Activated naive CD4-positive, alpha-beta T cell treated with anti-CD3 and anti-CD28 coated beads, Interleukin-2, amount 50 U/mL, for 72 hours (primary cell): ENCODE results near the gene AR. TPM values are rescaled to one million over a fixed set of nuclear protein-coding genes. Genes with fewer than 3 reads are reported as not detected.
A peak's percentile ranks its signal among the peaks of the same experiment; 100 is the strongest.
"Not testable (repeated sequence)": the region's sequence is repeated elsewhere in the genome, so short reads cannot be mapped to it uniquely, and the experiment has no call there.

Source experiments
- ATAC-seq, 2 donors: fragments of 150-1000 bp; cut with Tn5 transposase; 2 replicates each; pipeline ENCODE4 v1.10.0; 2021; ENCODE audit warnings: mild to moderate bottlenecking in 2 of 2, moderate library complexity in 2 of 2
- DNase-seq, 2 donors: peaks; one replicate each; pipeline ENCODE4 v3.0.0; 2021 to 2022; ENCODE audit warnings: low spot score in 2 of 2
- H3K27ac Mint-ChIP-seq, 2 donors: one replicate each; pipeline ENCODE4 v1.8.0; 2022; ENCODE audit warnings: mild to moderate bottlenecking in 2 of 2, mixed read lengths in 2 of 2
- H3K36me3 Mint-ChIP-seq, 2 donors: one replicate each; pipeline ENCODE4 v1.8.0; 2022; ENCODE audit warnings: mixed read lengths in 2 of 2
- H3K9me3 Mint-ChIP-seq, 2 donors: one replicate each; pipeline ENCODE4 v1.8.0; 2022; ENCODE audit warnings: mixed read lengths in 2 of 2
- total RNA-seq, 2 donors: library from RNA; stranded (reverse); gene quantifications; one replicate each; pipeline ENCODE4 v1.2.3, GENCODE V29; 2022

The AR gene
- total RNA-seq, 2 donors from 2014 or later = not detected

DNA sequence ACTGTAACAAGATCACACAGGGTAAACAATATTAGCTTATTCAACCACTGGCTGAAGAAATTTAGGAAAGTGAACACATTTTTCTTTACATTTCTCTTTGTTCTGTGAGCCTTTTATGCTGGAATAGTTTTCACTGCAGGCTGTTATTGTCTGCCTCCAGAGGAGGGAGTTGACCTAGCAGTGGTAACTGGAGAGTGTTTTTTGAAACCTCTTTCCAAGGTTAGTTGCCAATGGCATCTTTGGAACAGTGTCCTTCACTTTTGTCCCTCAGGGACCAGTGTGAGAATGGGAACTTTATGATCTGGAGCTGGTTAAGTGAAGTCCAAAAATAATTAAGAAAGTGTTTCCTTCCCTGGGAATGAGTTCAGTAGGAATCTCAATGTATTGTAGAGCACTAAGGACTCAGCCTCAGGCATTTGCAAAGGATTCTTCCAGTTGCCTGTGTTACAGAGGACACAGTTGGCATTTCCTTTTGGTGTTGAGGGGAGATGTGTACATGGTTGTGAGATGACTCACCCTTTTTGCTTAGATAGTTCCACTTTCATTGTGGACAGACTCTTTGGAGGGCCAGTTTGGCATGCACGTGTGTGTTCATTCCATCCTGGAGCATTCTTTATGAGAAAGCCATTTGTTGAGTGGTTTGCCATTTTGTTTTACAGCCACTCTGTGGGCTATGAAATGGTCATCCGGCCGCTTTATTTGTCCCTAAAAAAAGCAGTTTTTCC, 61.3 kb downstream of the AR start:
- Mint-ChIP-seq H3K36me3 (no peaks in the 10 kb centered on the region), H3K9me3 (no peaks in the 10 kb centered on the region), H3K27ac (no peak overlapping the region)
- ATAC-seq (no peak), DNase-seq (no peak)

DNA sequence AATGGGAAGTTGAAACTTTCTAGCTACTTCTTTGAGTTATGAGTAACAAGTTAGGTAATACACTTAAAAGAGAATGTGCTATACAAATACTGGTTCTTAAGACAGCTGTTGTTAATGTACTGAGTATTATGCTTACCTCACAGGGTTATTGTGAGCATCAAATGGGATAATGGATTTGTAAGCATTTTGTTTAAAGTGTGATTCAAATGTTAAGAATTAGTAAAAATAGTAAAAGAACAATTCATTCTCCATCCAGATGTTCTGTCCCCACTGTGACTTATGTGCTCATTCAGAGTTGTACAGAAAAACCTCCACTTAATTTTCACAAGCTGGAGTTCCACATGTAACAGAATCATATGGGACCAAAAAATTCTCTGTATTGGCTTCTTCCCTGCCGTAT, 63.6 kb downstream of the AR start:
- no peaks in the 10 kb centered on the region for H3K9me3 Mint-ChIP-seq
- no peak for ATAC-seq
- no peak overlapping the region for H3K27ac Mint-ChIP-seq
- H3K36me3 Mint-ChIP-seq = no peaks in the 10 kb centered on the region
- no peak for DNase-seq

DNA sequence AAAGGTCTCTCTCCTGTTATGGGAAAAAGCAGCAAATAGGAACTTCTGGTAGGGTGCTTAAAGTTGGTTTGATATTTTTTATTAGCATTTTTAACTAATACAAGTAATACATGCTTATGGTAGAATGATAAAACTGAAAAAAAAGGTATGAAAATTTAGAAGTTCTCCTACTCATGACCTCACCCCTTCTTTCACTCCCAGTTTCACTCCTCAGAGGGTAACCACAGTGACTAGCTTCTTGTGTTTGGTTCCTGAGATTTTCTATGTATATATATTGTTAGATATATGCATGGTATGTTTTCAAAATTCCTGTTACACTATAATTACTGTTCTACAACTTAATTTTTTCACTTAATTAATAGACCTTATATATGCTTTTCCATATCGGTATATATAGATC, 66.5 kb downstream of the AR start:
- H3K9me3 Mint-ChIP-seq = peaks cover 5 to 7% of the 10 kb centered on the region in 2 donors
- H3K36me3 Mint-ChIP-seq = no peaks in the 10 kb centered on the region
- H3K27ac Mint-ChIP-seq = no peak overlapping the region
- no peak for ATAC-seq
- DNase-seq = no peak

DNA sequence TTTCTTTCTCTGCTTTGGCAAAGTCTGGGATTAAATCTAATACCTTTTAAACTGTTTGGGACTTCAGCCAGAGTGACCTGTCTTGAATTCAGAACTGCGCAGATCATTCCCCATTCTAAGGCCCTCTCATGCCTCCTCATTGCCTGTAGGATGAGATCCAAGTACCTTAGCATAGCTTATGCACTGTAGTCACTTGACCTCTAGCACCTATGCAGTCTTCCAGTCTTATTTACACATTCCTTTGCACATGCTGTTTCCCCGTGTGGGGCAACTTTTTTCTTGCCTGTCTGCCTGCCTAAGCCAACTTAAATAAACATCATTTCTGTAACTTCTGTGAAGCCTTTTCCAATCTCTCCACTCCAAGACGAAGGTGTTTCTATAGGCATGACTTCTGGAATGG, 68.4 kb downstream of the AR start:
- no peak for ATAC-seq

DNA sequence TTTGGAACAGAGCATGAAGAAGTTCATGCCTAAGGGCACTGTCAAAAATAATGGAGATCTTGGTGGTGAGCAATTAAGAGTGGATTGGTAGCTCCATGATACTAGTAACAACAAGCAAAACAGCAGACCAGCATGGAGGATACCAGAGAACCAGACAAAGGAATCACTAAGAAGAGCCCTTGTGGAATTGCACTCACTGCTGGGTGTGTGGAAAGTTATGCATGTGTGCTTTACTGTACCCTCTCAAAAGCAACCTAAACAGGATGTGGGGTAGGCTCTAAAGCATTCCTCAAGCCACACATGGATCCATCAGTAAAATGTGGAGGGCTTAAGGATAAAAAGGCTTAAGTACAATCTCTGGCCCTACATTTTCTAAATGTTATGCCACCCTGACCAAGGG, 69.5 kb downstream of the AR start:
- H3K27ac Mint-ChIP-seq = no peak overlapping the region
- no peak for ATAC-seq
- no peak for DNase-seq
- peaks cover 7 to 8% of the 10 kb centered on the region in 2 donors for H3K9me3 Mint-ChIP-seq
- H3K36me3 Mint-ChIP-seq = no peaks in the 10 kb centered on the region

More for the DNA sequence above, 68.4 kb downstream of the AR start:
- H3K27ac Mint-ChIP-seq = no peak overlapping the region
- no peak for DNase-seq
- no peaks in the 10 kb centered on the region for H3K36me3 Mint-ChIP-seq
- peaks cover 5 to 7% of the 10 kb centered on the region in 2 donors for H3K9me3 Mint-ChIP-seq

DNA sequence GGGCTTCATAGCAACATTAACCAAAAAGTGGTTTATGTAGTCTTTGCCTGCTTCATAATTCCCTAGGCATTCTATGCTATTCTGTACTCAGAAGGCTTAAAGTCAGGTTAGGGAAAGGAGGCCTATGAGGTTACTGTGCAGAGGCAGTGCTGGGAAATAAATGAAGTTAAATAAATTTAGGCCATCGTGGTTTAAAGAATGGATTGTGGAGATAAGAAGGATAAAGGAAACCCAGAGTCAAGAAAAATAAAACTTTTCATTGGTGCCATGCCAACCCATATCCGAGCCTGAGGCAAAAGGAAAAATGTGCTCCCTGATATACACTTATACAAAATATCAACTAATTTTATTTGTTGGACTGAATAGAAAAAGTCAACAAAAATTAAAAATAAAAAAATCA, 70.2 kb downstream of the AR start:
- ATAC-seq = no peak
- H3K36me3 Mint-ChIP-seq = no peaks in the 10 kb centered on the region
- DNase-seq = no peak
- H3K27ac Mint-ChIP-seq = no peak overlapping the region
- peaks cover 10% of the 10 kb centered on the region in 2 donors for H3K9me3 Mint-ChIP-seq

DNA sequence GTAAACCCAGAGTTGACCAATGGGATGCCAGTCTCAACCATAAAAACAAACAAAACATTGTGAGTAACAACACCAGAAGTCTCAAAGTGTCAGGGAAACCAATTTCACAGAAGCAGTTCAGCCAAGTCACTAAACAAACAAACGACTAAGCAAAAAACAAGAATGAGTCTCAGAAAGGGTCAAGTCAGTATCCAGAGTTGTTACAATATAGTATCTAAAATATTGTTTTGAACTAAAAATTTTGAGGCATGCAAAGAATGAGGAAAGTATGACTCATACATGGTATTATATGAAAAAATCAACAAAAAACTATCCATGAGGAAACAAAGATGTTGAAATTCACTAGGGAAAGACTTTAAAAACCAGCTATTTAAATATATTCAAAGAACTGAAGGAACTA, 70.6 kb downstream of the AR start:
- Mint-ChIP-seq H3K36me3 (no peaks in the 10 kb centered on the region), H3K9me3 (peaks cover 10 to 12% of the 10 kb centered on the region in 2 donors), H3K27ac (no peak overlapping the region)
- ATAC-seq (no peak), DNase-seq (no peak)

DNA sequence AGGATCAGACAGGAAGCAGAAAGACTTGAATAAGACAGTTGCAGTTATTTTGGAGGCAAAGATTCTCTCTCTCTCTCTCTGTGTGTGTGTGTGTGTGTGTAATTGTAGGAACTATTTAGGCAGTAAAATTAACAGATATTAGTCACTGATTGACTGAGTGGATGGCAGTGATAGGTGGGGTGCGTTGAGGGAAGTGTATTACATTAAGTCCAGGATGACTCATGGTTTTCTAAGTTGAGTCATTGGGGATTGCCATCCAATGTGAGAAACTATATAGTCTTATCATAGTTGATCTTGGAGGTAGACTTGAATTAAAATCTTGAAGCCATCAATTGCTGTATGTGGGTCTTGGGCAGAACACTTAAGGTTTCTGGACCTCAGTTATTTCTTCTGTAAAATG, 75.4 kb downstream of the AR start:
- DNase-seq = no peak

DNA sequence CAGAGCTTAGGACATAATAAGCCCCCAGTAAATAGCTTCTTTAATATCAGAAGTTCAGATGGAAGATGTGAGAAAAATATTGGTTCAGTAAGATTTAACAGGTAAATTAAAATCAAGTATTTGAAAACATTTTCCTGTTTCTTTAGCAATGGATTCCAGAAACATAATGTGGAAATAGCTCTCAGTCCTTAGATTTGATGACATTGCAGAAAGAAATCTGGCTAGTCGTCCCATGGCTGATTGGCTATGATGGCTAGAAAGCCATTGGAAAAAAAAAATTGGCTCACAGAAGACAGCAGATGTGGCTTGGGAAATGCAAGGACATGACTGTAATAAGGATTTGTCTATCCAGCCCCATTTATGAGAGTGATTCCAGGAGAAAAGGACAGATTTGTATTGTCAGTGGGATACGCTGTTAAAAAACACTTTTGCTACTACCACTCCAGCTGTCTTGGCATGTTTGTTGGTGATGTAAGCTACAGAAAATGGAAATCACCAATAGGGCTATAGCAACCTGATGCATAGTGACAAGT, 78.3 kb downstream of the AR start:
- H3K27ac Mint-ChIP-seq = no peak overlapping the region
- no peak for ATAC-seq
- H3K9me3 Mint-ChIP-seq = peaks cover 5 to 10% of the 10 kb centered on the region in 2 donors
- no peaks in the 10 kb centered on the region for H3K36me3 Mint-ChIP-seq
- no peak for DNase-seq

More for the DNA sequence above, 75.4 kb downstream of the AR start:
- peak in 1 of 2 donors; percentile 38 for ATAC-seq
- Mint-ChIP-seq H3K9me3 (peaks cover 10% of the 10 kb centered on the region in 2 donors), H3K27ac (no peak overlapping the region), H3K36me3 (no peaks in the 10 kb centered on the region)

DNA sequence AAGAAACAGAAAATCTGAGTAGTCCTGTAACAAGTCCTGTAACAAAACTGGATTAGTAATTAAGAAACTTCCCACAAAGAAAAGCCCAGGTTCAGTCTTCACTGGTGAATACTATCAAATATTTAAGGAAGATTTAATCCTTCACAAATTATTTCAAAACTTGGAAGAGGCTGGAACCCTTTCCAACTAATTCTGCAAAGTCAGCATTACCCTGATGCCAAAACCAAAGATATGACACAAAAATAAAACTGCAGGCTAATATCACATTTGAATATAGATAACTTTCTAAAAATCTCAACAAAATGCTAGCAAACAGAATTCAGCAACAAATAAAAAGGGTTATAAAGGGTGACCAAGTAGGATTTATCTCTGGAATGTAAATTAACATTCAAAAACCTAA, 80.5 kb downstream of the AR start:
- DNase-seq = no peak
- Mint-ChIP-seq H3K36me3 (no peaks in the 10 kb centered on the region), H3K9me3 (peaks cover 0 to 4% of the 10 kb centered on the region in 2 donors), H3K27ac (no peak overlapping the region)
- no peak for ATAC-seq

DNA sequence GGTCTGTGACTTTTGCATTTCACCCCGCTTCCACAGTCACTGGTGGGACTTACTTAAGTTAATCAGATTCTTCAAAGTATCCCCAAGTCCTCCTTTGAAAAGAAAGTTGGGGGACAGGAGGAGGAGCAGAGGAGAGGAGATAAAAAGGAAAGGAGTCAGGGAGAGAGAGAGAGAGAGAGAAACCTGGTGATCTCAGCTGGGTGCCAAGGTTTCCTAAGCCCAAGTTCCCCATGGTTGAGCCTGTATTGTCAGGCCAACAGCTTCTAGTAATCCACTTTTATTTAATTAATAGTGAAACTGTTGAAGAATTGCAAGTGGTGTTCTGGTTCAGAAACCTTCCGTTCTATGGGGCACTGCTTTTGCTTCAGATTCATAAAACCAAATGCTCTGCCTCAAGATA, 91.6 kb downstream of the AR start:
- DNase-seq = no peak
- Mint-ChIP-seq H3K36me3 (no peaks in the 10 kb centered on the region), H3K9me3 (peaks cover 0 to 4% of the 10 kb centered on the region in 2 donors), H3K27ac (no peak overlapping the region)
- no peak for ATAC-seq

DNA sequence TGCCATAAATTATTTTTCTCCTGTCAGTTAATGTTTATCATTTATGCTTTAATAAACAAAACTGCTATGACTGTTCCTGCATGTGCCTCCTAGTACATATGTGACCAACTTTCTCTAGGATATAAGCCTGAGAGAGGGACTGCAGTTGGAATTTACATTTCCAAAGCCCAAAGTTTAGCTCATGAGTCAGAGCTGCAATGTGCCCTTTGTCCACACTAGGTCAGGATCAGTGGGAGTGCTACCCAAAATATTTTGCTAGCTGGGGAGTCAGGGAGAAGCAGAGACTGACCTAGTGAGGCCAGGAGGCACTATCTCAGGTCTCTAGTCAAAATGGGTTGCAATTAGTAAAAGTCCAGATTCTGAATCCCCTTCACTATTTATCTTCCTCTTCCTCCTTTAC, 92.7 kb downstream of the AR start:
- DNase-seq (no peak), ATAC-seq (no peak)
- Mint-ChIP-seq H3K9me3 (peaks cover 0 to 4% of the 10 kb centered on the region in 2 donors), H3K36me3 (no peaks in the 10 kb centered on the region), H3K27ac (no peak overlapping the region)

DNA sequence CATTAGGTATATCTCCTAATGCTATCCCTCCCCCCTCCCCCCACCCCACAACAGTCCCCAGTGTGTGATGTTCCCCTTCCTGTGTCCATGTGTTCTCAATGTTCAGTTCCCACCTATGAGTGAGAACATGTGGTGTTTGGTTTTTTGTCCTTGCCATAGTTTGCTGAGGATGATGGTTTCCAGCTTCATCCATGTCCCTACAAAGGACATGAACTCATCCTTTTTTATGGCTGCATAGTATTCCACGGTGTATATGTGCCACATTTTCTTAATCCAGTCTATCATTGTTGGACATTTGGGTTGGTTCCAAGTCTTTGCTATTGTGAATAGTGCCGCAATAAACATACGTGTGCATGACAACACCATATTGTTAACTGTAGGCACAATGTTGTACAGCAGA, 93.5 kb downstream of the AR start:
- ATAC-seq, H3K36me3 Mint-ChIP-seq, H3K27ac Mint-ChIP-seq, H3K9me3 Mint-ChIP-seq, DNase-seq: not testable (repeated sequence)

DNA sequence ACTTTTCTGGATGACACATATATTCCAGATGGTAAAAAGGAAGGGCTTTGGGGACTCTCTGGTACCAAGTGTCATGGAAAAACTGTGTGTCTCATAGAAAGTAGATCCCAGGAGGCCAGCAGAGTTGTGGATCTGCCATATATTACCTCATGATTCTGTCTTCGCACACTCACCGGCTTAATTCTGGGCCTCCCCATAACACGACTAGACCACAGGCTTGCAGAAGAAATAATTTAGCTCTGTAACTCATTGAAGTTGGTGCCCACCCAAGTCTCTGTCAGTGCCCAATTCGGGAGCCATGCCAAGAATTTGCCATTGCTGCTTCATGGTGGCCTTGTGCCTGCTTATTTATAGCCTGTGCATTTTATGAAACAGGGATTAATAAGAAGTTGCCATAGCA, 104.5 kb downstream of the AR start:
- ATAC-seq = no peak

DNA sequence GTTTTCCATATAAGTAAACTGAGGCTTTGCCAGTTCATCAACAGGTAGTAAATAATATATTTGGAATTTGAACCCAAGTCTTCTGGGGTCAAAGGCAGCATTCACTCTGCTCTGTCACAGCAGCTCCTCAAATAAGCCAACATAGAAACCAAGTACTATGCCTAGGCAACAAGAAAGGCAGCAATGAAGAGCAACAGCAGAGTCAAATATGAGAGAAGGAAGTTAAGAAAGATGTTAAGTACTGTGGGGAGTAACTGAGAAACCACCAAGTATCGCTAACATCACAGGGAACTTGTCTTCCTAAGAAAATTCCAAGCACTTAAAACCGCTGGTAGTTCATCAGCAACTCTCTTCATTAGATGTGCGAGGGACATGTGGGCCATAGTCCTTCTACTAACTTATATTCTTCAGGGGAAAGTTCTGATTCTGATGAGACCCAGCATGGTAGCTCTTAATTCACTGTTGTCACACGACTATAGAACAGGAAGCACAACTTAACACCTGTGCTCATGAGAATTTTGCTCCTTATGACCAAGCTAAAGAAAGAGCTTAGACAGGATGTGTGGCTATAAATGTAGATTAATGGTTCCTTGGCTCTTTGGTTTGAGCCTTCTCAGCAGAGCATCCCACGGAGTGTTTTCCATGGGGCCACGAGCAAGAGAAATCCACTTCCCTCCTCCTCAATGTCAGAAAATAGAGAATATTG, 107.8 kb downstream of the AR start:
- Mint-ChIP-seq H3K36me3 (no peaks in the 10 kb centered on the region), H3K9me3 (peaks cover 0 to 2% of the 10 kb centered on the region in 2 donors), H3K27ac (no peak overlapping the region)
- DNase-seq (no peak), ATAC-seq (no peak)

More for the DNA sequence above, 104.5 kb downstream of the AR start:
- no peak for DNase-seq
- peaks cover 0 to 3% of the 10 kb centered on the region in 2 donors for H3K9me3 Mint-ChIP-seq
- no peak overlapping the region for H3K27ac Mint-ChIP-seq
- H3K36me3 Mint-ChIP-seq = no peaks in the 10 kb centered on the region

DNA sequence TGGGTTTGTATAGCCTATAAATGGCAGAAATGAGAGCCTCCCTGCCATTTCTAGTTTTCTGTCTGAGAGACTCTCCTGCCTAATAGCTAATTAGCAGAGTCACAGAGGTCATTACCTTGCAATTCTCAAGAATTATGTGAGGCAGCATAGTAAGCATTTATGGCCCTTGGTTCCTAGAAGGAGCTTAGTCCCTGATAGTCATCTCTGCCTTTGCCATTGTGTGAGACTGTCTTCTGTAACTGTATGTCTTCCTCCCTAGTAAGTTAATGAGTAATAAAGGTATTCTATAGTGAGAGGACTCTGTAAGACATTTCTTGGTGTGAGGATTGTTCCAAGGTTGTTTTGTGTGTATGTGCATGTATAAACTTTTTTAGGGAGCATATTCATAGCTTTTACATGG, 108.7 kb downstream of the AR start:
- DNase-seq (no peak), ATAC-seq (no peak)
- Mint-ChIP-seq H3K27ac (no peak overlapping the region), H3K36me3 (no peaks in the 10 kb centered on the region), H3K9me3 (peaks cover 0 to 4% of the 10 kb centered on the region in 2 donors)

DNA sequence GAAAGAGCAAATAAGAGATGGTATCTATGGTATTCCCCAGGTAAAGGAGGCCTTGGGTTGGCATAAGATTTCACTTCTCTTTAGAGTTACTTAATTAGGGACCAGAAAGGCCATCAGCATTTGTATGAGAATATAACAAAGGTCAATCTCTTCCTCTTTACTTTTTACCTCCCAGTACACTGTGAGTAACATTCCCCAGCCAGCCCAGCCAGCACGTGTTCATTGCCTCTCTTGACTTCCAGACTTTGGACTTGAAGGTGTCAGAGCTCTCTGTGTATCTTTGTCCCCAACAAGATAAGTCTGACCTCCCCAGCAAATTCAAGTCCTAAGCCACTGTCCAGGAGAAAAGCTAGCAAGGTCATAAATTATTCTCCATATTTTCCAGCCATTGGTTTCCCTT, 110.5 kb downstream of the AR start:
- DNase-seq = no peak
- Mint-ChIP-seq H3K36me3 (no peaks in the 10 kb centered on the region), H3K27ac (no peak overlapping the region), H3K9me3 (peaks cover 0 to 4% of the 10 kb centered on the region in 2 donors)
- ATAC-seq = no peak

DNA sequence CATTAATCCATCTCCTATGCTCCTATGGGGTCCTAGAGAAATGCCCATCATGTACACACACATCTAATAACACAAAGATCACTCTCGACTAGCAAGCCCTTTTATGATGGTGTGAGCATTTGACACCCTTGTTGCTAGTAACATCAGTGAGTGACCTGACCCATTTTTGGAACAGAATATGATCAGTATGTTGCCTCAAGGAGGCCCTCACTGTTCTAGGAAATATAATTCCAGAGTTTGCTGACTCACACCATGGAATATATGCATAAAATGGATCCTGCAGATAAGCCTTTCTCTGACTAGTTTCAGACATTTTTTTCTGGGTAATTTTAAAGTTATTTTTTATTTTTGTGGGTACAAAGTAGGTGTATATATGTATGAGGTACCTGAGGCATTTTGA, 121.8 kb downstream of the AR start:
- Mint-ChIP-seq H3K36me3 (peaks cover 0 to 9% of the 10 kb centered on the region in 2 donors), H3K27ac (no peak overlapping the region), H3K9me3 (peaks cover 0 to 15% of the 10 kb centered on the region in 2 donors)
- ATAC-seq = no peak
- DNase-seq = no peak
